GM12878 (cell line): ENCODE data around the gene UMAD1. TPM values are rescaled to one million over a fixed set of nuclear protein-coding genes. Genes with fewer than 3 reads are reported as not detected.

ENCODE experiments used
- ATAC-seq: fragments of 200-7000 bp; cut with Tn5 transposase; 3 replicates; pipeline ENCODE4 v1.9.1; 2020; ENCODE audit warnings: mild to moderate bottlenecking, moderate library complexity
- BruUV-seq: library from RNA; stranded (reverse); fragments of 400-500 nt; replicated peaks from 2 replicates; lab custom pipeline; 2021; lab: Mats Ljungman, UMichigan
- CTCF ChIA-PET: fragments of 300-600 bp; sonication (Branson Sonifier 250); formaldehyde crosslinking; extraction: SDS; loops from one replicate; lab custom pipeline; 2021; ENCODE audit warnings: inconsistent platforms; lab: Yijun Ruan, JAX
- POLR2A ChIA-PET: fragments of 350-600 bp; formaldehyde crosslinking; extraction: SDS; loops from one replicate; lab custom pipeline; 2021; ENCODE audit warnings: inconsistent platforms; lab: Charles Lee
- RAD21 ChIA-PET: fragments of 300-600 bp; sonication (Branson Sonifier 250); formaldehyde crosslinking; loops from one replicate; lab custom pipeline; 2023; ENCODE audit warnings: antibody characterized with exemption; ENCODE audit not compliant: unreplicated experiment; lab: Charles Lee
- SMC1A ChIA-PET: fragments of 300-600 bp; sonication (Branson Sonifier 250); formaldehyde crosslinking; loops from one replicate; lab custom pipeline; 2023; ENCODE audit not compliant: unreplicated experiment, uncharacterized antibody; lab: Charles Lee
- DNase-seq: peaks from one replicate; pipeline ENCODE4 v3.0.0-alpha.2; 2011; ENCODE audit warnings: low read depth, low spot score
- FAIRE-seq: peaks from 3 replicates; lab custom pipeline; 2011; peaks lifted over from hg19 to GRCh38; lab: Jason Lieb, UNC
- H2AFZ ChIP-seq: 2 replicates; pipeline ENCODE4 v1.6.0; 2011; ENCODE audit warnings: low read depth, low read length, control low read depth; ENCODE audit not compliant: control insufficient read depth
- H3K27ac ChIP-seq: 2 replicates; pipeline ENCODE4 v1.5.1; 2011; ENCODE audit warnings: control low read depth; ENCODE audit not compliant: control insufficient read depth, insufficient read depth
- H3K27me3 ChIP-seq, 2 experiments: replicated peaks in 1 of 2; 2 replicates each; pipeline versions ENCODE4 v1.6.0 to v1.6.1; 2011; ENCODE audit warnings: low read length in 1 of 2; ENCODE audit not compliant: control insufficient read depth in 2 of 2, insufficient read depth in 2 of 2
- H3K36me3 ChIP-seq, 2 experiments: 2 replicates each; pipeline ENCODE4 v1.5.1; 2011; ENCODE audit warnings: low read length in 1 of 2; ENCODE audit not compliant: control insufficient read depth in 2 of 2, insufficient read depth in 2 of 2
- H3K4me1 ChIP-seq: 2 replicates; pipeline ENCODE4 v1.6.1; 2011; ENCODE audit warnings: mild to moderate bottlenecking, low read length, moderate library complexity, mixed read lengths; ENCODE audit not compliant: control insufficient read depth, insufficient read depth
- H3K4me2 ChIP-seq: 2 replicates; pipeline ENCODE4 v1.6.0; 2011; ENCODE audit warnings: control low read depth; ENCODE audit not compliant: control insufficient read depth, insufficient read depth
- H3K4me3 ChIP-seq: fragments of 200-600 bp; sonication (generic); 2 replicates; pipeline ENCODE4 v1.5.1; 2016
- H3K79me2 ChIP-seq: 2 replicates; pipeline ENCODE4 v1.6.0; 2011; ENCODE audit warnings: low read length; ENCODE audit not compliant: control insufficient read depth, insufficient read depth
- H3K9ac ChIP-seq: 2 replicates; pipeline ENCODE4 v1.8.0; 2011; ENCODE audit warnings: low read length, control low read depth, mixed read lengths; ENCODE audit not compliant: control insufficient read depth, insufficient read depth
- H3K9me3 ChIP-seq: replicated peaks from 3 replicates; pipeline ENCODE4 v1.5.1; 2011; ENCODE audit warnings: mild to moderate bottlenecking, low read length; ENCODE audit not compliant: control insufficient read depth, insufficient read depth
- H4K20me1 ChIP-seq: 2 replicates; pipeline ENCODE4 v1.6.0; 2011; ENCODE audit not compliant: control insufficient read depth, insufficient read depth
- CREM ChIP-seq: IDR thresholded peaks from 2 replicates; pipeline ENCODE4 v1.6.1; 2014; ENCODE audit warnings: antibody characterized with exemption, low read depth
- HDAC6 ChIP-seq: fragments of 200-600 bp; sonication (generic); IDR thresholded peaks from one replicate; pipeline ENCODE4 v1.8.0; 2017; ENCODE audit warnings: antibody characterized with exemption; ENCODE audit not compliant: unreplicated experiment
- LARP7 ChIP-seq: fragments of 450-650 bp; IDR thresholded peaks from 2 replicates; pipeline ENCODE4 v1.6.1; 2017; ENCODE audit warnings: mild to moderate bottlenecking
- MAX ChIP-seq: IDR thresholded peaks from 2 replicates; pipeline ENCODE4 v1.6.1; 2012; ENCODE audit warnings: low read depth, low read length, improper control_type of control experiment
- NRF1 ChIP-seq: conservative IDR thresholded peaks from 2 replicates; pipeline ENCODE4 v1.6.1; 2011; ENCODE audit warnings: mild to moderate bottlenecking, low read depth, low read length, improper control_type of control experiment
- PKNOX1 ChIP-seq: fragments of 450-650 bp; IDR thresholded peaks from 2 replicates; pipeline ENCODE4 v1.6.1; 2016; ENCODE audit warnings: mild to moderate bottlenecking
- RFX5 ChIP-seq: IDR thresholded peaks from 2 replicates; pipeline ENCODE4 v1.6.1; 2011; ENCODE audit warnings: low read depth, low read length, improper control_type of control experiment
- SMAD5 ChIP-seq: IDR thresholded peaks from 2 replicates; pipeline ENCODE4 v1.6.1; 2016; ENCODE audit warnings: antibody characterized with exemption, low read depth
- TBL1XR1 ChIP-seq: IDR thresholded peaks from 2 replicates; pipeline ENCODE4 v1.6.1; 2012; ENCODE audit warnings: low read depth, low read length, improper control_type of control experiment
- ZBTB4 ChIP-seq: fragments of 450-650 bp; formaldehyde crosslinking; IDR thresholded peaks from 2 replicates; pipeline ENCODE4 v1.4.0; 2022; ENCODE audit warnings: mild to moderate bottlenecking, moderate library complexity
- ZNF24 ChIP-seq: fragments of 450-650 bp; IDR thresholded peaks from 2 replicates; pipeline ENCODE4 v1.6.1; 2017; ENCODE audit warnings: antibody characterized with exemption, mild to moderate bottlenecking
- WGBS: methylation state at CpG from one replicate; pipeline ENCODE4 v1.1.6; 2016; ENCODE audit warnings: low lambda C conversion rate; ENCODE audit not compliant: insufficient replicate concordance, insufficient coverage; ENCODE audit errors: missing lambda C conversion rate; 5-methylcytosine and 5-hydroxymethylcytosine counted together
- in situ Hi-C: fragments of 300-500 bp; cut with MboI; formaldehyde crosslinking; loops from 9 replicates; pipeline ENCODE4 v1.14.3; 2018; ENCODE audit warnings: mixed read lengths
- intact Hi-C: fragments of 100-400 bp; cut with micrococcal nuclease; formaldehyde crosslinking; loops from one replicate; pipeline ENCODE4 v1.14.2; 2022; ENCODE audit not compliant: unreplicated experiment
- polyA plus RNA-seq, 11 experiments: library from polyadenylated mRNA; depleted of rRNA in 4 of 11; unstranded in 6 of 11; stranded (reverse) in 5 of 11; fragments of >200 nt; fragmentation: Nextera tagmentation in 4 of 11; fragmentation: Illumina TruSeq in 1 of 11; extraction: Ambion mirVana in 4 of 11; extraction: Trizol in 1 of 11; gene quantifications; 1 replicate in 1 of 11; 2 replicates in 10 of 11; pipeline versions ENCODE4 v1.2.1 to v1.2.3, GENCODE V29; 2011 to 2016; ENCODE audit warnings: inconsistent platforms in 2 of 11, missing spikeins in 2 of 11, low read depth in 1 of 11
- total RNA-seq, 4 experiments: library from RNA; depleted of rRNA in 3 of 4; stranded (reverse); fragments of >200 nt in 3 of 4; fragmentation: Illumina TruSeq in 1 of 4; extraction: Trizol in 1 of 4; gene quantifications; 2 replicates each; pipeline versions ENCODE4 v1.2.1 to v1.2.3, GENCODE V29; 2013 to 2021

The UMAD1 gene
- total and polyA plus RNA-seq, 10 of the 15 experiments (the other 5 are each of a cell fraction or from before 2014, with no cell fraction given), result 6.0 to 28.6 (median 9.3) TPM

GRCh38 chr7:7859411-7859810 lies 218.9 kb downstream of the UMAD1 start:
- RAD21 ChIA-PET, result interaction anchor here (0.8 to 2.0 kb wide), 7 partner anchors 26 to 326 kb away, joined by 3 to 13 read pairs (median 4); partner anchors contain the start of gene GLCCI1
- in situ Hi-C loops (no loop called here), intact Hi-C loops (no loop called here)
- SMC1A ChIA-PET, result interaction anchor here (0.9 to 3.2 kb wide), 4 partner anchors 8 to 38 kb away, joined by 3 to 34 read pairs (median 19); no protein-coding TSS in a partner anchor
- 98% methylated on average over 4 of the region's 4 CpGs for WGBS
- CTCF ChIA-PET, result interaction anchor here (1.2 to 2.1 kb wide), 2 partner anchors 11 to 85 kb away, joined by 4 to 9 read pairs; no protein-coding TSS in a partner anchor
- POLR2A ChIA-PET, result interaction anchor here (0.6 to 1.0 kb wide), 2 partner anchors 94 to 338 kb away, joined by 3 to 4 read pairs; no protein-coding TSS in a partner anchor
- Histone ChIP-seq H3K36me3 (no peaks in the 10 kb centered on the region; a peak in 1 of 4 replicates), H3K27ac (no peak overlapping the region), H3K4me2 (no peak overlapping the region), H2AFZ (no peak overlapping the region), H3K4me1 (peaks cover 4% of the 10 kb centered on the region), H3K27me3 (no peaks in the 10 kb centered on the region), H3K9me3 (peaks cover 27% of the 10 kb centered on the region), H4K20me1 (no peaks in the 10 kb centered on the region), H3K79me2 (no peaks in the 10 kb centered on the region), H3K4me3 (no peak overlapping the region), H3K9ac (no peak overlapping the region)
- no peak for ATAC-seq
- TF ChIP-seq ZBTB4 (CRISPR knock-in tag) (no peak), PKNOX1 (no peak), NRF1 (no peak), ZNF24 (no peak), SMAD5 (no peak), RFX5 (no peak), LARP7 (no peak), TBL1XR1 (no peak), HDAC6 (no peak), MAX (no peak), CREM (no peak)
- no peak for FAIRE-seq
- BruUV-seq, result no TSS peak
- DNase-seq, result no peak
